WTC11 (cell line): ENCODE measurements around the gene GATA1. TPM values are rescaled to one million over a fixed set of nuclear protein-coding genes. Genes with fewer than 3 reads are reported as not detected.

Experiments
- ATAC-seq: fragments of 200-7000 bp; cut with Tn5 transposase; 2 replicates; pipeline ENCODE4 v1.10.0; 2021; ENCODE audit warnings: mild to moderate bottlenecking, moderate library complexity
- CTCF ChIA-PET: fragments of 300-600 bp; sonication (Branson Sonifier 250); formaldehyde crosslinking; loops from one replicate; lab custom pipeline; 2021; ENCODE audit warnings: antibody characterized with exemption; lab: Charles Lee
- POLR2A ChIA-PET: fragments of 350-600 bp; sonication (Branson Sonifier 250); formaldehyde crosslinking; loops from one replicate; lab custom pipeline; 2021; ENCODE audit warnings: antibody characterized with exemption; lab: Charles Lee
- DNase-seq: peaks from one replicate; pipeline ENCODE4 v3.0.0; 2021; ENCODE audit warnings: low spot score
- H3K27ac Mint-ChIP-seq: 2 replicates; pipeline ENCODE4 v1.8.0; 2021; ENCODE audit warnings: mixed read lengths
- H3K27me3 Mint-ChIP-seq: 2 replicates; pipeline ENCODE4 v1.8.0; 2021; ENCODE audit warnings: low read depth, mild to moderate bottlenecking, moderate library complexity, mixed read lengths
- H3K36me3 Mint-ChIP-seq: 2 replicates; pipeline ENCODE4 v1.8.0; 2021; ENCODE audit warnings: mixed read lengths
- H3K4me1 Mint-ChIP-seq: 2 replicates; pipeline ENCODE4 v1.8.0; 2022; ENCODE audit warnings: mixed read lengths
- H3K4me3 Mint-ChIP-seq: 2 replicates; pipeline ENCODE4 v1.8.0; 2021; ENCODE audit warnings: mild to moderate bottlenecking, moderate library complexity, mixed read lengths
- H3K9me3 Mint-ChIP-seq: 2 replicates; pipeline ENCODE4 v1.8.0; 2021; ENCODE audit warnings: mixed read lengths
- RORB ChIP-seq: fragments of 250-450 bp; sonication (Bioruptor Pico); IDR thresholded peaks from 2 replicates; pipeline ENCODE4 v1.9.0; 2021; ENCODE audit warnings: mild to moderate bottlenecking
- total RNA-seq: library from RNA; stranded (reverse); gene quantifications from 3 replicates; pipeline ENCODE4 v1.2.3, GENCODE V29; 2021

GATA1 gene
- total RNA-seq, 1 experiment from 2014 or later, result 0.26 TPM

GRCh38 chrX:48839686-48840085 lies 53.3 kb downstream of the GATA1 start:
- CTCF ChIA-PET, result no interaction called here
- DNase-seq (no peak), ATAC-seq (no peak)
- no peak overlapping the region for H3K4me3 Mint-ChIP-seq
- no peak for TF ChIP-seq RORB (CRISPR knock-in tag)
- peaks cover 19% of the 10 kb centered on the region for H3K27me3 Mint-ChIP-seq
- H3K36me3 Mint-ChIP-seq, result no peaks in the 10 kb centered on the region
- H3K4me1 Mint-ChIP-seq, result peaks cover 3% of the 10 kb centered on the region
- H3K27ac Mint-ChIP-seq, result no peak overlapping the region
- POLR2A ChIA-PET, result no interaction called here
- no peaks in the 10 kb centered on the region for H3K9me3 Mint-ChIP-seq

Other genes starting within 250 kb of the GATA1 start
- 7.5 to 10.2 TPM (median 9.9 TPM) in 3 replicates for gene TBC1D25, start 246.9 kb upstream of the GATA1 start, total RNA-seq
- gene RBM3, start 212.1 kb upstream of the GATA1 start, total RNA-seq, result 97.7 to 148 TPM (median 99.6 TPM) in 3 replicates
- gene WDR13, start 189.1 kb upstream of the GATA1 start, total RNA-seq, result 28.0 to 37.4 TPM (median 30.4 TPM) in 3 replicates
- 0.79 to 1.6 TPM (median 0.96 TPM) in 3 replicates for gene WAS, start 102.8 kb upstream of the GATA1 start, total RNA-seq
- gene SUV39H1, start 89.9 kb upstream of the GATA1 start, total RNA-seq, result 14.2 to 16.5 TPM (median 16.4 TPM) in 3 replicates
- 0.27 TPM in 1 of 3 replicates, not detected in the others for gene GLOD5, start 24.8 kb upstream of the GATA1 start, total RNA-seq
- gene HDAC6, start 15.5 kb downstream of the GATA1 start, total RNA-seq, result 58.5 to 60.3 TPM (median 59.2 TPM) in 3 replicates
- gene ERAS, start 39.9 kb downstream of the GATA1 start, total RNA-seq, result not detected in 3 replicates
- 7.4 to 8.0 TPM (median 7.5 TPM) in 3 replicates for gene PCSK1N, start 49.0 kb downstream of the GATA1 start, total RNA-seq
- gene TIMM17B, start 111.2 kb downstream of the GATA1 start, total RNA-seq, result 99.6 to 120 TPM (median 114 TPM) in 3 replicates
- gene PQBP1, start 111.3 kb downstream of the GATA1 start, total RNA-seq, result 79.4 to 81.2 TPM (median 81.2 TPM) in 3 replicates
- gene SLC35A2, start 125.1 kb downstream of the GATA1 start, total RNA-seq, result 18.0 to 21.0 TPM (median 20.2 TPM) in 3 replicates
- 146 to 184 TPM (median 182 TPM) in 3 replicates for gene PIM2, start 132.4 kb downstream of the GATA1 start, total RNA-seq
- gene OTUD5, start 171.0 kb downstream of the GATA1 start, total RNA-seq, result 50.9 to 52.6 TPM (median 51.1 TPM) in 3 replicates
- gene KCND1, start 185.3 kb downstream of the GATA1 start, total RNA-seq, result 4.9 to 5.4 TPM (median 5.2 TPM) in 3 replicates
- gene GRIPAP1, start 215.7 kb downstream of the GATA1 start, total RNA-seq, result 60.0 to 70.7 TPM (median 60.9 TPM) in 3 replicates